CD4-positive, alpha-beta T cell treated with Interleukin-6 for 4 hours (primary cell): Measurements from ENCODE around the gene ZNF133.

ENCODE experiments used
- DNase-seq: peaks from one replicate; pipeline ENCODE4 v3.0.0-alpha.2; 2020; ENCODE audit warnings: mixed read lengths

ZNF133 gene

GRCh38 chr20:18364768-18365167 lies 76.4 kb downstream of the ZNF133 start:
- no peak for DNase-seq
